Measurements from ENCODE around the gene CYB5RL. TPM values are rescaled to one million over a fixed set of nuclear protein-coding genes. Genes with fewer than 3 reads are reported as not detected.

Gene CYB5RL
- total and polyA plus RNA-seq, 12 donors = 2.7 to 21.6 (median 10.3) TPM

- Histone ChIP-seq H3K27me3 (no peaks in the 10 kb centered on the region), H3K4me1 (replicated peaks in 1 of 2) (peaks cover 20 to 23% of the 10 kb centered on the region in 2 donors), H3K4me3 (no peak overlapping the region), H3K36me3 (replicated peaks in 1 of 2) (peaks cover 0 to 9% of the 10 kb centered on the region in 2 donors), H3K9me3 (replicated peaks in 1 of 3) (no peaks in the 10 kb centered on the region), H3K27ac (peak overlapping the region in 2 of 5 donors; percentile 81 to 83)
- 73 to 88% (median 87%) methylated on average over 4 of the region's 4 CpGs for WGBS, 4 donors
- intact Hi-C loops (cut with DNase I) = no loop called here
- no peak for DNase-seq
- TF ChIP-seq CTCF (IDR thresholded peaks at IDR 0.05) (no peak), POLR2A (IDR thresholded peaks at IDR 0.05) (no peak)
These were observed 25.7 kb downstream of the CYB5RL start for GRCh38 chr1:54174106-54174505.

- 29 to 68% (median 62%) methylated on average over 1 to 9 of the region's 9 CpGs for WGBS, 4 donors
- peak in 5 of 7 donors; percentile 25 to 73 (median 28) for DNase-seq
- intact Hi-C loops (cut with DNase I) = no loop called here
- peaks cover 0 to 6% of the 10 kb centered on the region in 2 donors for H3K36me3 ChIP-seq (replicated peaks in 1 of 2)
- no peak overlapping the region for H3K4me3 ChIP-seq
- H3K27ac ChIP-seq = peak overlapping the region; percentile 46 to 86 (median 81)
- no peak for TF ChIP-seq CTCF (IDR thresholded peaks at IDR 0.05)
- no peak for TF ChIP-seq POLR2A (IDR thresholded peaks at IDR 0.05)
- no peaks in the 10 kb centered on the region for H3K27me3 ChIP-seq
- no peaks in the 10 kb centered on the region for H3K9me3 ChIP-seq (replicated peaks in 1 of 3)
- peaks cover 20 to 23% of the 10 kb centered on the region in 2 donors for H3K4me1 ChIP-seq (replicated peaks in 1 of 2)
These were observed 26.1 kb downstream of the CYB5RL start for GRCh38 chr1:54173681-54174080.

DNA sequence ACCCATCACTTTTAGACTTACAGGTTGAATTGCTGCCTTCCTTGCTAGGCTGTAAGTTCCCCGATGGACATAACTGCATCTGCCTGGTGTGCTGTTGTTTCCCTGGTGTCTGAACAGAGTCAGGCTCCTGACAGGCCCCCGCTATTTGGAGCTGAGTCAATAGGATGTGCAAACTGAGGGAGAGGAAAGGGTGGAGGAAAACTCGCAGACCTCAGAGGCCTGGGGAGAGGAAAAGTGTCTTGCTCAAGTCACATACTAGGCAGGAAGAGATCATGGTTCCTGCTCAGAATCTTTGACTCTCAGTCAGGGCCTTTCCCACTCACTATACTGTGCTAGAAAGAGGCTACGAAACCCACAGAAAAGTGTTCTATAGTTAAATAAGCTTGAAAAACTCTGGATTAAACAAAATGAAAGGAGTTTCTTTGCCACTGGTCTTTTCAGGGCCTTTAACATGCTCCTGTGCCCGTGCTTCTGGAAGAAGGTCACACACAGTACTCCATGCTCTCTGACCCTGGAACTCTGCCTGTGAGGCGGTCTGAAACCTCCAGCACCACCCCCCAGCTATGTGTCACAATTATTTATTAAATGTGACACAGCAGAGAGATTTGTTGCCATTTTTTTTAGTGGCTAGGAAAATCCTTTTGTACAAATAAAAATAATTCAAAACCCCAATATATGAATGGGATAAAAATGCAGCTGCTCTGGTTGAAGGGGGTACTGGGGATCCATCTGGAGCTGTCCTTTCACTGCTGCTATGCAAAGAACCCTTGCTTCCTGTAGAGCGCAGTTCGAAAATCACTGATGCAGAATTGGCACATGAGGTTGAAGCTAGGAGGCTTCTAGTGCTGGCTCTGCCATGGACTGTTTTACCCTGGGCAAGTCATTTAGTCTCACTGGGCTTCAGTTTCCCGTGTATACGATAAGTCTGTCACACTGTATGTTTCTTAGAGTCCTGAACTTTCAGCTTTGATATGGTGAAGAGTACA lies 26.9 kb downstream of the CYB5RL start:
- TF ChIP-seq CTCF (IDR thresholded peaks at IDR 0.05) (no peak), POLR2A (IDR thresholded peaks at IDR 0.05) (no peak)
- Histone ChIP-seq H3K27me3 (no peaks in the 10 kb centered on the region), H3K36me3 (replicated peaks in 1 of 2) (peaks cover 0 to 3% of the 10 kb centered on the region in 2 donors), H3K9me3 (replicated peaks in 1 of 3) (no peaks in the 10 kb centered on the region), H3K27ac (peak overlapping the region; percentile 46 to 86 (median 81)), H3K4me1 (replicated peaks in 1 of 2) (peaks cover 20 to 23% of the 10 kb centered on the region in 2 donors), H3K4me3 (no peak overlapping the region)
- DNase-seq = peak; percentile 77 to 91 (median 83)
- WGBS, 4 donors = 40 to 44% (median 41%) methylated on average over 10 of the region's 10 CpGs
- intact Hi-C loops (cut with DNase I) = no loop called here

DNA sequence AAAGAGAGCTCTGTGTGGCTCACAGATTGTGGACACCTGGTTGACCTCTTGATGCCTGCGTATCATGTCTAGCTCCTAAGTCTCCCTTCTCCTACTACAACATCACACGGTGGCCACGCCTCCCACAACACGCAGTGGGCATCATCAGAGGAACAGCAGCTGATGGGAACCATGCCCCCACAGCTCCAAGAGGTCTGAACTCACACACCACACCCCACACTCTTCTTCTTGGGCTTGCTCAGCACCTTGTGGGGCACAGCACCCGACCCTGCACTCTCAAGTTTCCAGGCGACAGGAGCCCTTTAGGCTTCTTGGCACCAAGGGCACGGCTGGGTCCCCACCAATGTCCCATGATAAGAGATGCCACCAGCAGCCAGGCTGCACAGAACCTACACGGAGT lies 28.2 kb downstream of the CYB5RL start:
- TF ChIP-seq POLR2A (IDR thresholded peaks at IDR 0.05) (no peak), CTCF (IDR thresholded peaks at IDR 0.05) (no peak)

More for the DNA sequence above, 28.2 kb downstream of the CYB5RL start:
- Histone ChIP-seq H3K4me1 (replicated peaks in 1 of 2) (peaks cover 20 to 23% of the 10 kb centered on the region in 2 donors), H3K4me3 (no peak overlapping the region), H3K27me3 (no peaks in the 10 kb centered on the region), H3K9me3 (replicated peaks in 1 of 3) (no peaks in the 10 kb centered on the region), H3K27ac (no peak overlapping the region), H3K36me3 (replicated peaks in 1 of 2) (no peaks in the 10 kb centered on the region)
- 88 to 95% (median 92%) methylated on average over 8 of the region's 8 CpGs for WGBS, 4 donors
- intact Hi-C loops (cut with DNase I) = no loop called here
- DNase-seq = no peak
